ENCODE results near the gene LCOR. TPM values are rescaled to one million over a fixed set of nuclear protein-coding genes. Genes with fewer than 3 reads are reported as not detected.

LCOR gene
- total RNA-seq, 4 donors from 2014 or later, result 29.1 to 60.9 (median 42.4) TPM

- 67 to 78% methylated on average over 1 of the region's 1 CpG for WGBS, 2 donors
- no peak for DNase-seq
- intact Hi-C loops (cut with DNase I), result no loop called here
- Histone ChIP-seq H3K36me3 (no peaks in the 10 kb centered on the region), H3K27ac (no peak overlapping the region), H3K9me3 (no peaks in the 10 kb centered on the region), H3K4me1 (peaks cover 5% of the 10 kb centered on the region in 2 donors), H3K27me3 (no peaks in the 10 kb centered on the region), H3K4me3 (replicated peaks in 1 of 3) (no peak overlapping the region)
- no peak for TF ChIP-seq CTCF (IDR thresholded peaks at IDR 0.05)
- no peak for TF ChIP-seq POLR2A (IDR thresholded peaks at IDR 0.05)
These were observed 64.9 kb downstream of the LCOR start for GRCh38 chr10:96896884-96897589.

GRCh38 chr10:96902117-96902516, 70.0 kb downstream of the LCOR start:
- Histone ChIP-seq H3K4me1 (no peaks in the 10 kb centered on the region), H3K27ac (no peak overlapping the region), H3K27me3 (no peaks in the 10 kb centered on the region), H3K9me3 (no peaks in the 10 kb centered on the region), H3K4me3 (replicated peaks in 1 of 3) (no peak overlapping the region), H3K36me3 (no peaks in the 10 kb centered on the region)
- DNase-seq, result no peak
- intact Hi-C loops (cut with DNase I), result no loop called here
- 85 to 92% methylated on average over 1 of the region's 1 CpG for WGBS, 2 donors
- no peak for TF ChIP-seq POLR2A (IDR thresholded peaks at IDR 0.05)
- no peak for TF ChIP-seq CTCF (IDR thresholded peaks at IDR 0.05)

GRCh38 chr10:96902731-96903358, 70.7 kb downstream of the LCOR start:
- Histone ChIP-seq H3K27me3 (no peaks in the 10 kb centered on the region), H3K9me3 (no peaks in the 10 kb centered on the region), H3K4me3 (replicated peaks in 1 of 3) (no peak overlapping the region), H3K27ac (no peak overlapping the region), H3K4me1 (no peaks in the 10 kb centered on the region), H3K36me3 (no peaks in the 10 kb centered on the region)
- intact Hi-C loops (cut with DNase I), result no loop called here
- no peak for DNase-seq
- 90 to 91% methylated on average over 4 of the region's 4 CpGs for WGBS, 2 donors
- TF ChIP-seq CTCF (IDR thresholded peaks at IDR 0.05), result no peak
- no peak for TF ChIP-seq POLR2A (IDR thresholded peaks at IDR 0.05)

GRCh38 chr10:96904648-96905047, 72.5 kb downstream of the LCOR start:
- intact Hi-C loops (cut with DNase I), result no loop called here
- Histone ChIP-seq H3K27ac (no peak overlapping the region), H3K9me3 (no peaks in the 10 kb centered on the region), H3K36me3 (no peaks in the 10 kb centered on the region), H3K4me3 (replicated peaks in 1 of 3) (no peak overlapping the region), H3K4me1 (no peaks in the 10 kb centered on the region), H3K27me3 (no peaks in the 10 kb centered on the region)
- 96 to 98% methylated on average over 4 of the region's 4 CpGs for WGBS, 2 donors
- DNase-seq, result no peak
- no peak for TF ChIP-seq POLR2A (IDR thresholded peaks at IDR 0.05)
- no peak for TF ChIP-seq CTCF (IDR thresholded peaks at IDR 0.05)

- H3K27me3 ChIP-seq, result no peaks in the 10 kb centered on the region
- no peaks in the 10 kb centered on the region for H3K36me3 ChIP-seq
- H3K27ac ChIP-seq, result no peak overlapping the region
- DNase-seq, result no peak
- H3K4me3 ChIP-seq (replicated peaks in 1 of 3), result no peak overlapping the region
- intact Hi-C loops (cut with DNase I), result no loop called here
- peaks cover 0 to 3% of the 10 kb centered on the region in 2 donors for H3K4me1 ChIP-seq
- TF ChIP-seq CTCF (IDR thresholded peaks at IDR 0.05), result no peak
- TF ChIP-seq POLR2A (IDR thresholded peaks at IDR 0.05), result no peak
- no peaks in the 10 kb centered on the region for H3K9me3 ChIP-seq
These were observed 74.8 kb downstream of the LCOR start for GRCh38 chr10:96906864-96907263.

Data from thyroid gland (tissue), 4 donors.